GM12891 (cell line): ENCODE measurements around the gene PHLDB3.

ENCODE experiments used
- PAX5 ChIP-seq: IDR thresholded peaks from 2 replicates; pipeline ENCODE4 v1.6.1; 2011; ENCODE audit warnings: low read length, moderate library complexity, mild to moderate bottlenecking; ENCODE audit not compliant: insufficient read depth, severe bottlenecking
- POLR2A ChIP-seq: IDR thresholded peaks from 2 replicates; pipeline ENCODE4 v1.6.1; 2011; ENCODE audit warnings: low read depth, low read length, control low read depth
- POLR2AphosphoS5 ChIP-seq: IDR thresholded peaks from 2 replicates; pipeline ENCODE4 v1.6.1; 2011; ENCODE audit warnings: low read depth, low read length, control low read depth
- TAF1 ChIP-seq: IDR thresholded peaks from 2 replicates; pipeline ENCODE4 v1.6.1; 2011; ENCODE audit warnings: low read depth, low read length, control low read depth

GRCh38 chr19:43519436-43520088, 15.0 kb upstream of the PHLDB3 start:
- no peak for TF ChIP-seq POLR2AphosphoS5
- no peak for TF ChIP-seq PAX5
- TF ChIP-seq TAF1 = no peak
- TF ChIP-seq POLR2A = no peak
